Activated B cell treated with CpG ODN at 0.5 μM for 24 hours (primary cell): ENCODE data around the gene PPP1R7. TPM values are rescaled to one million over a fixed set of nuclear protein-coding genes. Genes with fewer than 3 reads are reported as not detected.

Experiments
- ATAC-seq: fragments of 200-7000 bp; cut with Tn5 transposase; one replicate; pipeline ENCODE4 v1.10.0; 2021; ENCODE audit warnings: low read depth, mild to moderate bottlenecking, moderate library complexity
- CTCF ChIA-PET: fragments of 350-600 bp; sonication (Branson Sonifier 250); formaldehyde crosslinking; loops from one replicate; lab custom pipeline; 2021; ENCODE audit warnings: antibody characterized with exemption; lab: Charles Lee
- POLR2A ChIA-PET: fragments of 350-600 bp; sonication (Branson Sonifier 250); formaldehyde crosslinking; loops from one replicate; lab custom pipeline; 2021; ENCODE audit warnings: antibody characterized with exemption; lab: Charles Lee
- DNase-seq: peaks from one replicate; pipeline ENCODE4 v3.0.0; 2022
- H3K27ac Mint-ChIP-seq: one replicate; pipeline ENCODE4 v1.8.0; 2020; ENCODE audit warnings: mixed read lengths
- H3K27me3 Mint-ChIP-seq: one replicate; pipeline ENCODE4 v1.8.0; 2021; ENCODE audit warnings: mixed read lengths
- H3K36me3 Mint-ChIP-seq: one replicate; pipeline ENCODE4 v1.8.0; 2021; ENCODE audit warnings: low read depth, mixed read lengths
- H3K4me1 Mint-ChIP-seq: one replicate; pipeline ENCODE4 v1.8.0; 2021; ENCODE audit warnings: mixed read lengths
- H3K4me3 Mint-ChIP-seq: one replicate; pipeline ENCODE4 v1.8.0; 2020; ENCODE audit warnings: mild to moderate bottlenecking, mixed read lengths
- H3K9me3 Mint-ChIP-seq: one replicate; pipeline ENCODE4 v1.8.0; 2020; ENCODE audit warnings: mixed read lengths
- CTCF ChIP-seq: fragments of 200-600 bp; IDR thresholded peaks from one replicate; pipeline ENCODE4 v1.8.0; 2022; ENCODE audit warnings: antibody characterized with exemption, mild to moderate bottlenecking
- intact Hi-C: fragments of 100-400 bp; cut with micrococcal nuclease; formaldehyde crosslinking; loops from one replicate; pipeline ENCODE4 v1.15.1; 2024
- total RNA-seq: library from RNA; stranded (reverse); gene quantifications from 2 replicates; pipeline ENCODE4 v1.2.3, GENCODE V29; 2022

Gene PPP1R7
- total RNA-seq, 1 donor from 2014 or later: 72.0 TPM

- no peak for TF ChIP-seq CTCF
- Mint-ChIP-seq H3K4me1 (no peaks in the 10 kb centered on the region), H3K9me3 (no peaks in the 10 kb centered on the region), H3K36me3 (peaks cover 74% of the 10 kb centered on the region), H3K27me3 (no peaks in the 10 kb centered on the region), H3K27ac (no peak overlapping the region), H3K4me3 (no peak overlapping the region)
- ATAC-seq (no peak), DNase-seq (no peak)
- ChIA-PET CTCF (interaction anchor here (1.2 to 1.3 kb wide), 3 partner anchors 9 to 61 kb away, joined by 3 to 4 read pairs (median 4); partner anchors contain the start of gene PASK), POLR2A (interaction anchor here (1.3 to 3.4 kb wide), 4 partner anchors 10 to 39 kb away, joined by 3 to 9 read pairs (median 3); partner anchors contain the start of genes PASK and PPP1R7)
- intact Hi-C loops: no loop called here
Measured at GRCh38 chr2:241139531-241140444, 10.5 kb upstream of the PPP1R7 start.

GRCh38 chr2:241140445-241140840 lies 9.8 kb upstream of the PPP1R7 start:
- intact Hi-C loops: no loop called here
- POLR2A ChIA-PET: interaction anchor here (1.4 to 3.4 kb wide), 3 partner anchors 9 to 40 kb away, joined by 3 to 9 read pairs (median 3); partner anchors contain the start of genes PASK and PPP1R7
- ATAC-seq (no peak), DNase-seq (no peak)
- no peak for TF ChIP-seq CTCF
- no peaks in the 10 kb centered on the region for H3K4me1 Mint-ChIP-seq
- H3K36me3 Mint-ChIP-seq: peaks cover 71% of the 10 kb centered on the region
- no peaks in the 10 kb centered on the region for H3K9me3 Mint-ChIP-seq
- no peak overlapping the region for H3K4me3 Mint-ChIP-seq
- H3K27me3 Mint-ChIP-seq: no peaks in the 10 kb centered on the region
- CTCF ChIA-PET: interaction anchor here (1.2 to 1.3 kb wide), 3 partner anchors 8 to 62 kb away, joined by 3 to 4 read pairs (median 4); partner anchors contain the start of gene PASK
- no peak overlapping the region for H3K27ac Mint-ChIP-seq

GRCh38 chr2:241141214-241141770 lies 9.0 kb upstream of the PPP1R7 start:
- H3K27me3 Mint-ChIP-seq: no peaks in the 10 kb centered on the region
- intact Hi-C loops: no loop called here
- TF ChIP-seq CTCF: no peak
- ATAC-seq (no peak), DNase-seq (no peak)
- H3K4me3 Mint-ChIP-seq: no peak overlapping the region
- no peaks in the 10 kb centered on the region for H3K4me1 Mint-ChIP-seq
- H3K9me3 Mint-ChIP-seq: no peaks in the 10 kb centered on the region
- ChIA-PET CTCF (no interaction called here), POLR2A (interaction anchor here (1.4 to 3.4 kb wide), 2 partner anchors 9 to 41 kb away, joined by 3 to 9 read pairs; partner anchors contain the start of genes PASK and PPP1R7)
- H3K27ac Mint-ChIP-seq: no peak overlapping the region
- H3K36me3 Mint-ChIP-seq: peaks cover 63% of the 10 kb centered on the region

- H3K4me3 Mint-ChIP-seq: no peak overlapping the region
- H3K36me3 Mint-ChIP-seq: peaks cover 57% of the 10 kb centered on the region
- no peak overlapping the region for H3K27ac Mint-ChIP-seq
- H3K9me3 Mint-ChIP-seq: no peaks in the 10 kb centered on the region
- DNase-seq (no peak), ATAC-seq (no peak)
- no peak for TF ChIP-seq CTCF
- H3K4me1 Mint-ChIP-seq: no peaks in the 10 kb centered on the region
- ChIA-PET POLR2A (interaction anchor here (3.4 kb wide), 1 partner anchor 8 kb away, joined by 9 read pairs; the partner anchor contains the start of genes PASK and PPP1R7), CTCF (no interaction called here)
- intact Hi-C loops: no loop called here
- no peaks in the 10 kb centered on the region for H3K27me3 Mint-ChIP-seq
Measured at GRCh38 chr2:241142063-241142462, 8.2 kb upstream of the PPP1R7 start.

GRCh38 chr2:241142593-241142992 lies 7.7 kb upstream of the PPP1R7 start:
- Mint-ChIP-seq H3K27ac (no peak overlapping the region), H3K4me1 (no peaks in the 10 kb centered on the region), H3K4me3 (no peak overlapping the region), H3K27me3 (no peaks in the 10 kb centered on the region), H3K9me3 (no peaks in the 10 kb centered on the region), H3K36me3 (peaks cover 56% of the 10 kb centered on the region)
- ChIA-PET POLR2A (interaction anchor here (1.7 kb wide), 2 partner anchors 32 to 40 kb away, joined by 6 to 9 read pairs; partner anchors contain the start of gene MTERF4), CTCF (no interaction called here)
- no peak for ATAC-seq
- intact Hi-C loops: no loop called here
- no peak for TF ChIP-seq CTCF
- DNase-seq: no peak
